ENCODE data around the gene TAGAP.

DNA sequence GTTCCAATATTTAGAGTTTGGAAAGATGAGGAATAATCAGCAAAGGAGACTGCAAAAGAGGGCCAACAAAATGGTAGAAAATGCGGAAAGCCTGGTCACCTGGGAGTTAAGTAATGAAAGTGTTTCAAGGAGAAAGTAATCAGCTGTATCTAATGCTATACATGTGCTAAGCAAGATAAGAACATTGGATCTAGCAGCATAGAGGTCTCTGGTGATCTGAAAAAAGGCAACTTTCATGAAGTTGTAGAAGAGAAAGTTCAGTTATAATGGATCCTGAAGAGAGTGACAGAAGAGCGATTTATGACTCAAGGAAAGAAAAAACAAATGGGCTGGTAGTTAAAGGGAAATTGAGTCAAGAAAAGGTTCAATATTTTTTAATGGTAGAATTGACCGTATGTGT lies 40.2 kb downstream of the TAGAP start:
- TF ChIP-seq POLR2A (conservative IDR thresholded peaks at IDR 0.05): no peak
- no peak for TF ChIP-seq CAMTA2 (CRISPR knock-in tag; conservative IDR thresholded peaks at IDR 0.05)
- TF ChIP-seq ESRRA (IDR thresholded peaks at IDR 0.05; ENCODE audit: borderline replicate concordance, low read depth): no peak
- no peak for TF ChIP-seq ZNF23 (CRISPR knock-in tag; IDR thresholded peaks at IDR 0.05)
- no peak for TF ChIP-seq CHD1 (IDR thresholded peaks at IDR 0.05; ENCODE audit: low read length)
